Sigmoid colon (tissue), 4 donors: ENCODE data around the gene RHOV.

Experiments
- CTCF ChIP-seq, 4 experiments: fragments of 450-650 bp in 3 of 4; fragments of 200-600 bp in 1 of 4; IDR thresholded peaks; one replicate each; pipeline ENCODE4 v1.5.1; 2016 to 2019; ENCODE audit warnings: antibody characterized with exemption in 4 of 4, mild to moderate bottlenecking in 3 of 4, moderate library complexity in 2 of 4
- POLR2AphosphoS5 ChIP-seq, 4 donors: sonication (generic); formaldehyde crosslinking; IDR thresholded peaks; one replicate each; pipeline ENCODE4 v1.6.1; 2017; ENCODE audit warnings: antibody characterized with exemption in 4 of 4

GRCh38 chr15:40843261-40843884 lies 30.7 kb downstream of the RHOV start:
- TF ChIP-seq CTCF (IDR thresholded peaks at IDR 0.05) (no peak), POLR2AphosphoS5 (IDR thresholded peaks at IDR 0.05) (no peak)
